Measurements from ENCODE around the gene TMEM181. TPM values are rescaled to one million over a fixed set of nuclear protein-coding genes. Genes with fewer than 3 reads are reported as not detected.
"Not testable (repeated sequence)": the region's sequence is repeated elsewhere in the genome, so short reads cannot be mapped to it uniquely, and the experiment has no call there.

TMEM181 gene
- total and polyA plus RNA-seq, 2 experiments from 2014 or later = 11.9 to 25.2 TPM

DNA sequence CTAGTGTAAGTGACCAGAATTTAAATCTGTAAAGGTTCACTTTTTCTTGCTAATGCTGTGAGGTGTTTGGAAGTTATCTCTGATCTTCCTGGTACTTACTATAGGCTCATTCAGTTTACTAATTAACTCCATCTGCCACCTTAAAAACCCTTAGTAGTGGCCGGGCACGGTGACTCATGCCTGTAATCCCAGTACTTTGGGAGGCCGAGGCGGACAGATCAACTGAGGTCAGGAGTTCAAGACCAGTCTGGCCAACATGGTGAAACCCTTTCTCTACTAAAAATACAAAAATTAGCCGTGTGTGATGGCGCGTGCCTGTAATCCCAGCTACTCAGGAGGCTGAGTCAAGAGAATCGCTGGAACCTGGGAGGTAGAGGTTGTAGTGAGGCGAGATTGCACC lies 97.1 kb downstream of the TMEM181 start:
- not testable (repeated sequence) for H3K27ac Mint-ChIP-seq; H3K36me3 Mint-ChIP-seq (ENCODE audit: low read depth); H3K4me3 Mint-ChIP-seq; H3K79me2 ChIP-seq (replicated peaks; ENCODE audit: insufficient read depth); H2AFZ ChIP-seq; H3K4me3 ChIP-seq; H3K4me2 ChIP-seq; H3K9me3 Mint-ChIP-seq; H3F3A ChIP-seq (replicated peaks; ENCODE audit: low read depth); H3K27ac ChIP-seq (ENCODE audit: low read depth); DNase-seq (ENCODE audit: low spot score); H4K20me1 ChIP-seq (replicated peaks; ENCODE audit: insufficient read depth); ATAC-seq; H3K27me3 ChIP-seq (ENCODE audit: insufficient read depth); H3K9me2 ChIP-seq (ENCODE audit: insufficient read depth); H3K36me3 ChIP-seq (ENCODE audit: insufficient read depth); H3K27me3 Mint-ChIP-seq (ENCODE audit: insufficient read depth, low read depth, poor library complexity)
- peaks cover 11% of the 10 kb centered on the region for H3K4me1 ChIP-seq (ENCODE audit: insufficient read depth)
- peaks cover 28% of the 10 kb centered on the region for H3K4me1 Mint-ChIP-seq

DNA sequence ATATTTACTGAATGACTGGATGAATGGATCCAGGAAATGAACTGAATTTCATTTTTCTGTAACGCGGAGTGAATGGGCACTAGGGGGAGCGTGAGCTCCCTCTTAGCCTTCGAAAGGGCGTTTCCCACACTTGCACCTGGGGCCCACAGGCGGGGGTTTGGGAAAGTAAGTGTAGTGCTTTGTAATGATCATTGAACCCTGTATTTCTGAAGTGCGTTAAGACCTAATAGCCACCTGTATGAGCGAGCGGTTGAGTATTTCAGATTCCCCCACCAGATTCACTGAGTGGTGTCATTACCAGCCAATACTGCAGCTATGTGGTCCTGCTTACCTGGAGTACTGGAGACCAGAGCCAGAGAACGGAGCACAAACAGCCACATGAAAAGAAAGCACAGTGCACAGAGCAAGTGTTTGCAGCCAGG lies 100.5 kb downstream of the TMEM181 start:
- Mint-ChIP-seq H3K27ac (no peak overlapping the region; the same call in 1 of the 2 replicates), H3K4me3 (no peak overlapping the region), H3K27me3 (ENCODE audit: insufficient read depth, low read depth, poor library complexity) (peaks cover 4% of the 10 kb centered on the region), H3K9me3 (no peaks in the 10 kb centered on the region), H3K4me1 (peaks cover 20% of the 10 kb centered on the region), H3K36me3 (ENCODE audit: low read depth) (no peaks in the 10 kb centered on the region)
- Histone ChIP-seq H3K4me2 (no peak overlapping the region), H3K27ac (ENCODE audit: low read depth) (no peak overlapping the region), H3K4me1 (ENCODE audit: insufficient read depth) (peaks cover 18% of the 10 kb centered on the region), H3K36me3 (ENCODE audit: insufficient read depth) (no peaks in the 10 kb centered on the region), H3F3A (replicated peaks; ENCODE audit: low read depth) (no peaks in the 10 kb centered on the region), H3K4me3 (no peak overlapping the region), H4K20me1 (replicated peaks; ENCODE audit: insufficient read depth) (no peaks in the 10 kb centered on the region), H3K79me2 (replicated peaks; ENCODE audit: insufficient read depth) (no peaks in the 10 kb centered on the region), H2AFZ (peak overlapping the region; percentile 25), H3K27me3 (ENCODE audit: insufficient read depth) (no peaks in the 10 kb centered on the region), H3K9me2 (ENCODE audit: insufficient read depth) (no peaks in the 10 kb centered on the region)
- peak; percentile 80 for DNase-seq (ENCODE audit: low spot score)
- TF ChIP-seq NANOG (IDR thresholded peaks at IDR 0.05; ENCODE audit: borderline replicate concordance) = no peak
- TF ChIP-seq, protein P1, sequence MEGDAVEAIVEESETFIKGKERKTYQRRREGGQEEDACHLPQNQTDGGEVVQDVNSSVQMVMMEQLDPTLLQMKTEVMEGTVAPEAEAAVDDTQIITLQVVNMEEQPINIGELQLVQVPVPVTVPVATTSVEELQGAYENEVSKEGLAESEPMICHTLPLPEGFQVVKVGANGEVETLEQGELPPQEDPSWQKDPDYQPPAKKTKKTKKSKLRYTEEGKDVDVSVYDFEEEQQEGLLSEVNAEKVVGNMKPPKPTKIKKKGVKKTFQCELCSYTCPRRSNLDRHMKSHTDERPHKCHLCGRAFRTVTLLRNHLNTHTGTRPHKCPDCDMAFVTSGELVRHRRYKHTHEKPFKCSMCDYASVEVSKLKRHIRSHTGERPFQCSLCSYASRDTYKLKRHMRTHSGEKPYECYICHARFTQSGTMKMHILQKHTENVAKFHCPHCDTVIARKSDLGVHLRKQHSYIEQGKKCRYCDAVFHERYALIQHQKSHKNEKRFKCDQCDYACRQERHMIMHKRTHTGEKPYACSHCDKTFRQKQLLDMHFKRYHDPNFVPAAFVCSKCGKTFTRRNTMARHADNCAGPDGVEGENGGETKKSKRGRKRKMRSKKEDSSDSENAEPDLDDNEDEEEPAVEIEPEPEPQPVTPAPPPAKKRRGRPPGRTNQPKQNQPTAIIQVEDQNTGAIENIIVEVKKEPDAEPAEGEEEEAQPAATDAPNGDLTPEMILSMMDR (conservative IDR thresholded peaks at IDR 0.05; ENCODE audit: low read depth in 2 of 2) = peak; percentile 74 to 78
- ATAC-seq = peak; percentile 76

DNA sequence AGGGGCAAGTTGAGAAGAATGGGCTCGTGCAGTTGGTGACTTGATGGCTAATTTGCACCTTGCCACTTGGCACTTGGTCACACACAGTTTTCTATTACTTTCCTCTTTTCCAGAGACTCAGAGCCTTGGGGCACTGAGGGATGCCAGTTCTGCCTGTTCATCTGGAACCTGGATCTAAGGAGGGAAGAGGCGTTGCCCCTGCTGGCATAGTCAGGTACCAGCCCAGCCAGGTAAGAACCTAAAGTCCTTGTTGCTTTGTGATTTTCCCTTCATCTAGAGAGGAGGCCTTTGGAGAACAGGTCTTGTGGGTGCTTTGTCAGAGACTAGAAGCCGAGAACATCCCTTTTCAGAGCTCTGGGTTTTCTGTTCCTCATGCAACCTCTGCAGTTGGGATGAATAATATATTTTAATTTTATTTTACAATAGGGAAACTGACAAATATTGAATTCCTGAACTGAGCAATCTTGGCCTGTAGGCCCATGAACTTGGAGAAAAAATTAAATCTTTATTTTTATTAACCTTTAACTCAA lies 101.3 kb downstream of the TMEM181 start:
- H3K9me3 Mint-ChIP-seq = no peaks in the 10 kb centered on the region
- no peak overlapping the region for H3K27ac ChIP-seq (ENCODE audit: low read depth)
- H3K79me2 ChIP-seq (replicated peaks; ENCODE audit: insufficient read depth) = no peaks in the 10 kb centered on the region
- H3F3A ChIP-seq (replicated peaks; ENCODE audit: low read depth) = no peaks in the 10 kb centered on the region
- H4K20me1 ChIP-seq (replicated peaks; ENCODE audit: insufficient read depth) = no peaks in the 10 kb centered on the region
- H3K27me3 ChIP-seq (ENCODE audit: insufficient read depth) = no peaks in the 10 kb centered on the region
- peak; percentile 51 for DNase-seq (ENCODE audit: low spot score)
- peaks cover 4% of the 10 kb centered on the region for H3K27me3 Mint-ChIP-seq (ENCODE audit: insufficient read depth, low read depth, poor library complexity)
- H3K36me3 ChIP-seq (ENCODE audit: insufficient read depth) = no peaks in the 10 kb centered on the region
- H3K4me2 ChIP-seq = no peak overlapping the region
- H3K27ac Mint-ChIP-seq = no peak overlapping the region
- no peak overlapping the region for H3K4me3 Mint-ChIP-seq
- H3K9me2 ChIP-seq (ENCODE audit: insufficient read depth) = no peaks in the 10 kb centered on the region
- no peak overlapping the region for H2AFZ ChIP-seq
- H3K4me1 Mint-ChIP-seq = peaks cover 17% of the 10 kb centered on the region
- H3K4me1 ChIP-seq (ENCODE audit: insufficient read depth) = peaks cover 18% of the 10 kb centered on the region
- H3K36me3 Mint-ChIP-seq (ENCODE audit: low read depth) = no peaks in the 10 kb centered on the region
- peak; percentile 60 for ATAC-seq
- TF ChIP-seq, protein P1 (conservative IDR thresholded peaks at IDR 0.05; ENCODE audit: low read depth in 2 of 2) = peak in 1 of 2 experiments; percentile 19; a peak in 1 of 4 replicates
- no peak for TF ChIP-seq STAT1 (IDR thresholded peaks at IDR 0.05; ENCODE audit: unreplicated experiment)
- no peak overlapping the region for H3K4me3 ChIP-seq

Data from GM23338 (cell line).